HEK293T (cell line): ENCODE data around the gene APP.
A peak's percentile ranks its signal among the peaks of the same experiment; 100 is the strongest.

Experiments used
- CTCF ChIA-PET: fragments of 350-600 bp; formaldehyde crosslinking; extraction: SDS; loops from one replicate; lab custom pipeline; 2021; ENCODE audit warnings: antibody characterized with exemption, inconsistent platforms; lab: Yijun Ruan, JAX
- POLR2A ChIA-PET: fragments of 350-600 bp; formaldehyde crosslinking; extraction: SDS; loops from one replicate; lab custom pipeline; 2020; ENCODE audit warnings: antibody characterized with exemption, inconsistent platforms; lab: Yijun Ruan, JAX
- DNase-seq: peaks from one replicate; pipeline ENCODE4 v3.0.0; 2012; ENCODE audit warnings: mixed read lengths; ENCODE audit errors: extremely low spot score
- ARNT ChIP-seq: fragments of 450-650 bp; IDR thresholded peaks from 2 replicates; pipeline ENCODE4 v1.6.1; 2017; ENCODE audit warnings: mild to moderate bottlenecking
- BHLHE40 ChIP-seq: fragments of 450-650 bp; IDR thresholded peaks from 2 replicates; pipeline ENCODE4 v1.6.1; 2016; ENCODE audit warnings: mild to moderate bottlenecking, moderate library complexity, borderline replicate concordance
- CTBP1 ChIP-seq: fragments of 450-650 bp; IDR thresholded peaks from 2 replicates; pipeline ENCODE4 v1.6.1; 2016; ENCODE audit warnings: borderline replicate concordance
- ELF4 ChIP-seq: fragments of 450-650 bp; IDR thresholded peaks from 2 replicates; pipeline ENCODE4 v1.6.1; 2017; ENCODE audit warnings: antibody characterized with exemption
- FOXA1 ChIP-seq: fragments of 450-650 bp; IDR thresholded peaks from 2 replicates; pipeline ENCODE4 v1.6.1; 2016; ENCODE audit warnings: mild to moderate bottlenecking
- FOXK2 ChIP-seq: fragments of 450-650 bp; IDR thresholded peaks from 2 replicates; pipeline ENCODE4 v1.6.1; 2016; ENCODE audit warnings: mild to moderate bottlenecking
- FOXM1 ChIP-seq: fragments of 450-650 bp; IDR thresholded peaks from 2 replicates; pipeline ENCODE4 v1.6.1; 2017; ENCODE audit warnings: mild to moderate bottlenecking, borderline replicate concordance
- HDGF ChIP-seq: fragments of 450-650 bp; IDR thresholded peaks from 2 replicates; pipeline ENCODE4 v1.6.1; 2017; ENCODE audit warnings: antibody characterized with exemption, borderline replicate concordance
- L3MBTL2 ChIP-seq: fragments of 450-650 bp; conservative IDR thresholded peaks from 2 replicates; pipeline ENCODE4 v1.6.1; 2016; ENCODE audit warnings: mild to moderate bottlenecking
- LEF1 ChIP-seq: fragments of 450-650 bp; IDR thresholded peaks from 2 replicates; pipeline ENCODE4 v1.6.1; 2017; ENCODE audit warnings: mild to moderate bottlenecking, borderline replicate concordance
- NFRKB ChIP-seq: fragments of 450-650 bp; IDR thresholded peaks from 2 replicates; pipeline ENCODE4 v1.6.1; 2016; ENCODE audit warnings: mild to moderate bottlenecking, moderate library complexity
- SP1 ChIP-seq: fragments of 450-650 bp; IDR thresholded peaks from 2 replicates; pipeline ENCODE4 v1.6.1; 2017
- SUZ12 ChIP-seq: fragments of 450-650 bp; IDR thresholded peaks from 2 replicates; pipeline ENCODE4 v1.6.1; 2016; ENCODE audit warnings: mild to moderate bottlenecking
- TARDBP ChIP-seq: fragments of 450-650 bp; IDR thresholded peaks from 2 replicates; pipeline ENCODE4 v1.6.1; 2016
- ZNF384 ChIP-seq: fragments of 450-650 bp; IDR thresholded peaks from 2 replicates; pipeline ENCODE4 v1.6.1; 2016
- TF ChIP-seq, protein P1 (sequence below): fragments of 450-650 bp; IDR thresholded peaks from 2 replicates; pipeline ENCODE4 v1.6.1; 2016

APP gene

DNA sequence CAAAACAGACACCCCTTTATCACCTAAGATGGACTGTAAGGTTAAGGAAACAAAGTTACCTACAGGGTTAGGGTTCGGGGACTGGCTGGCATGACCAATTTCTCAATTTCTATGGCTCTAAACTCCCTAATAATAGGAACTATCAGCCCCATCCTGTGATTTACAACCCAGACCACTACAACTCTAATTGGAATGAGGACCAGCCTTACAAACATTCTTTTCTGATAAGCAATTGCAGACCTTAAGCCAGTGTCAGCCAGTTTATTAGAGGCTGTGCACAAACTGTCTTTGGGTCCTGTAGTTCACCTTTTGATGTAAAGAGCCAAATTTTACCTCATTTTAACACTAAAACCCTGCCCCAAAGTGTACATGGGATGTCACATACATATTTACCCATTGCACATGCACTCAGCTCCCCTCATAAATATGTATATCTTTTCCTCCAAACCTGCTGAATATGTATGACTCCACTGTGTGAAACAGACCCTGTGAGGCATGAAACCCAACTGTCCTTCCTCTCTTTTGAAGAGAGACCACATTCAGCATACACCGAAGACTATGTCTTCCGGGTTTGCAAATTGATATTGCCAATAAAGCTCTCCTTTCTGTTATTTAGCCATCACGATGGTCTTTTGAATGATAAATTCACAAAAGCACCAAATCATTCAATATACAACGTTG, 7.3 kb upstream of the APP start:
- POLR2A ChIA-PET: no interaction called here
- no peak for TF ChIP-seq FOXM1
- no peak for TF ChIP-seq HDGF
- no peak for TF ChIP-seq LEF1
- CTCF ChIA-PET: interaction anchor here (1.0 kb wide), 1 partner anchor 10 kb away, joined by 3 read pairs; no protein-coding TSS in a partner anchor
- DNase-seq: no peak

DNA sequence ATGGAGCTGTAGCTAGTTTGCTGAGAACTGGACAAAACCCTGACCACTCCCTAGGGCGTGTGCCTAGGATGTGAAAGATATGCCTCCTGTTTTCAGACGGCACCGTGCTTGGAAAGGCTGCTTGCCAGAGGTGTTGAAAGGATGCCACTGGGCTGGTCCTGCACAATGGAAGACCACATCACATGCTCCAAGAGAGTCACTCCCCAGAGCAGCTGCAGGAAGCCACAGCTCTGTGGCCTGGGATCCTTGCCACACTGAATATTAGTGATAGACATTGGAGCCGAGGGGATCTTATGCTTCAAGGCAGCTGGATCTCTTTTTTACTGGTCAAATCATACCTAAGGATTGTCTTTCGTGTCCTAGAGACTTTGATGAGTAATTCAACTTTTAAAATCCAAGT, 6.6 kb upstream of the APP start:
- TF ChIP-seq LEF1 (no peak), L3MBTL2 (no peak), ARNT (no peak), BHLHE40 (no peak), ZNF384 (no peak), SUZ12 (no peak), CTBP1 (no peak), FOXM1 (no peak), HDGF (no peak), FOXA1 (no peak), FOXK2 (no peak), SP1 (no peak), NFRKB (no peak), TARDBP (no peak), ELF4 (no peak)
- TF ChIP-seq, protein P1, sequence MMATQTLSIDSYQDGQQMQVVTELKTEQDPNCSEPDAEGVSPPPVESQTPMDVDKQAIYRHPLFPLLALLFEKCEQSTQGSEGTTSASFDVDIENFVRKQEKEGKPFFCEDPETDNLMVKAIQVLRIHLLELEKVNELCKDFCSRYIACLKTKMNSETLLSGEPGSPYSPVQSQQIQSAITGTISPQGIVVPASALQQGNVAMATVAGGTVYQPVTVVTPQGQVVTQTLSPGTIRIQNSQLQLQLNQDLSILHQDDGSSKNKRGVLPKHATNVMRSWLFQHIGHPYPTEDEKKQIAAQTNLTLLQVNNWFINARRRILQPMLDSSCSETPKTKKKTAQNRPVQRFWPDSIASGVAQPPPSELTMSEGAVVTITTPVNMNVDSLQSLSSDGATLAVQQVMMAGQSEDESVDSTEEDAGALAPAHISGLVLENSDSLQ: no peak
- no peak for DNase-seq
- CTCF ChIA-PET: interaction anchor here (1.0 kb wide), 1 partner anchor 9 kb away, joined by 3 read pairs; no protein-coding TSS in a partner anchor
- POLR2A ChIA-PET: no interaction called here

DNA sequence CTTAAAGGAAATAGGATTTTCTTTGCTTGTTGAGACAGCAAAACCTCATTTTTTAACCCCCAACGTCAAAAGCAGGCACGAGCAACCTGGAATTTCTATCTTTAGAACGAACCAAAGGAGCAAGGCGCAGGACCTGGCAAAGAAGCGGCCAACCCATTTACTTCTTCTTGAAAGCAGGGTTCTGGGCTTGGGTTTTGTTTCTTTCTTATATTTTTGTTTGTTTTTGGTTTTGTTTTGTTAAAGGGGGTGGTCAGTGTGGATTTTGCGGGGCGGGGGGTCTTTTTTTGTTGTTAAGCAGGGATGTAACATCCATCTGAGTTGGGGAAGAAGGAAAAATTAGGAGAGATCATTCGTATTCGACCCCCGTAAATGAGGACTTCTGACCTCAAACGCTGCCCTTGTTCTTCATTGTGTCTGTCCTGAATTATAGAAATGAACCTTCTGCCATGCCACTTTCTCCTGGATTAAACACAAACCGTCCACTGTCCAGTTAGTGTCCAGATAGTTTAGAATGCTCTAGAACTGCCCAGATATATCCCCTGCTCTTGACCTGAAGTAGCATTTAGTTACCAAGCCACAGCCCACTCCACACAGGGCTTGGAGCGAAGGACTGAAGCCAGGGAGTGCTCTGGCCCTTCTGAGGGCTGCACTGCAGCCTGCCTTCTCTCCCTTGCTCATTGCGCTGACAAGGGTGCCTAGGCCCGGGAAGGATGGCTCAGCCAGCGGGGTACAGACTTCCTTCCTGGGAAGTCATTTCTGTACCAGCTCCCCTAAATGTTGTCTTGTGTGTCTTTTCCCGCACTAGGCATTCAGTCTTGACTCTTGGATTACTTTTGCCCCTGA, 909 bp upstream of the APP start:
- DNase-seq: no peak

DNA sequence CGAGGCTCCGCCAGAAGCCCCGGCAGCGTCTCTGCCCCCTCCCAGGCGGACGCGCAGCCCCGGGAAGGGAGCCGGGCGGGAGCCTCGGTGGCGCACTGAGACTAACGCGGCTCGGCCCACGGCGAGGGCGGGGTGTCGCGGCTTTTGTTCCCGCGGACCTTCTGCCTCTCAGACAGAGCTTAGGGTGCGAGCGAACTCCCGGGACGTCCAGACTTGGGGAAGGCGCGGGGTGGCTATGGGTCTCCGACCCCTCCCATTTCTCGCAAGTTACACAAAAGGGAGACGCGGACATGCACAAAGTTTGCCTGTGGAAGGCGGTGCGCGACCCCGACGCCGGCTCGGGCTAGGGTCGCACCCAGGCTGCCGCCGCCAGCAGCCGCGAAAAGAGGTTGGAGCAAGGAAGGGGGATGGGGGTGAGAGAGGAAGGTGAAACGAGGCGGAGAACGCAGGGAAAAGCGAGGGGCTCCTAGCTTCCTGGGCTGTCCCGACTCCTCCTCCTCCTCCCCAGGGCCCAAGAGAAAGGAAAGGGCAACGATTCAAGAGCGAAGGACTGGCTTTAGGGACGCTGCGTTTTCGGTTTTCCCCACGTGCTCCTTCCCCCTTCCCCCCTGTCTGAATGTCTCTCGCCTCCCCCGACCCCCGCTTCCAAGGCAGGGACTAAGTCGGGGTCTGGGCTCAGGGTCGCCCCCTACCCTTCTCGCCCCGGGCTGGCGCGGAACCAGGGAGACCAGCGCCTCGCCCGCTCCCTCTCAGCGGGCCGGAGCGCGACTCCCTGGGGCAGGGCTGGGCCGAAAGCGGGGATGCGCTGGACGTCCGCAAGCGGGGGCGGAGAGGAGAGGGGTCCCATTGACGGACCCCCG, 729 bp downstream of the APP start:
- ChIA-PET POLR2A (interaction anchor here (1.1 to 1.6 kb wide), 4 partner anchors 10 to 562 kb away, joined by 3 to 11 read pairs (median 4); no protein-coding TSS in a partner anchor), CTCF (interaction anchor here (1.0 kb wide), 1 partner anchor 199 kb away, joined by 3 read pairs; no protein-coding TSS in a partner anchor)
- DNase-seq: peak; percentile 60
- TF ChIP-seq ARNT (no peak), SUZ12 (no peak), L3MBTL2 (peak; percentile 72)

More for the DNA sequence above, 909 bp upstream of the APP start:
- ChIA-PET POLR2A (interaction anchor here (1.3 kb wide), 1 partner anchor 563 kb away, joined by 3 read pairs; no protein-coding TSS in a partner anchor), CTCF (interaction anchor here (0.6 to 1.1 kb wide), 8 partner anchors 11 to 427 kb away, joined by 3 to 5 read pairs (median 3); no protein-coding TSS in a partner anchor)
- TF ChIP-seq CTBP1 (no peak), FOXK2 (no peak), FOXA1 (no peak), LEF1 (no peak), SP1 (no peak), TARDBP (no peak), L3MBTL2 (no peak), SUZ12 (no peak), FOXM1 (no peak), BHLHE40 (no peak), HDGF (no peak), NFRKB (no peak)
- TF ChIP-seq, protein P1: no peak

DNA sequence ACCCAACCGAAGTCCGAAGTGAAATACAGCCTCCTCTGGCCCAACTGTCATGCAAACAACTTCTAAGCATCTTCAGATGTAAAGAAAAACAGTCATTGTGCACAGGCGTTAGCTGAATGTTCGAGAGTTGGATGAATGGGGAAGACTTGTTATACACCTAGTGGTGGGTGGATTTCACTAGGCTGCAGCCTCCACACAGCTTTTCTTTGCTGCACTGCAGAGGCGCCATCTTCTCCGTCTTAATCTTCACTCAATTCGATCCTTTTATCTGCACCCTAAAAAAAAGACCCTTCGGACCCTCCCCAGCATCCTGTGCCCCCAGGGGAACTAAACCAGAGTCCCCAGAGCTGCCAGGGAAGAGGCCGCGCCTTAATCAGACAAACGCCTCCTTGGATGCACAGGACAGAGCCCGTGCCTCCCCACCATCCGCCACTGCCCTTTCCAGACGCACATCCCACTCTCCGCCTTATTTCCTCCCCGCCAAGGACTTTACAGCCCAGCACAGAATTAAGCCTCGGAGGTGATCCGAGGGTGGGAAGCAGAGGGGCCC, 1.4 kb downstream of the APP start:
- CTCF ChIA-PET: interaction anchor here (1.0 kb wide), 2 partner anchors 11 to 198 kb away, joined by 3 to 4 read pairs; no protein-coding TSS in a partner anchor
- peak; percentile 73 for DNase-seq
- POLR2A ChIA-PET: interaction anchor here (1.1 to 1.6 kb wide), 3 partner anchors 9 to 44 kb away, joined by 3 to 11 read pairs (median 4); no protein-coding TSS in a partner anchor
- TF ChIP-seq HDGF: no peak
- TF ChIP-seq FOXK2: no peak
- TF ChIP-seq ELF4: no peak
- no peak for TF ChIP-seq FOXM1
- TF ChIP-seq, protein P1: no peak
- no peak for TF ChIP-seq LEF1
